Thoracic aorta (tissue), 2 donors: ENCODE results near the gene FRMPD1. TPM values are rescaled to one million over a fixed set of nuclear protein-coding genes. Genes with fewer than 3 reads are reported as not detected.

Experiments
- ATAC-seq: fragments of 150-250 bp; one replicate; pipeline ENCODE4 v1.8.0; 2017; ENCODE audit warnings: low read depth; ENCODE audit not compliant: insufficient number of reproducible peaks, low FRiP score
- DNase-seq: peaks from one replicate; pipeline ENCODE4 v3.0.0-alpha.2; 2020; ENCODE audit warnings: low spot score
- H3K27ac ChIP-seq, 2 donors: fragments of 200-600 bp; sonication (generic); 1 replicate in 1 of 2; 2 replicates in 1 of 2; pipeline ENCODE4 v1.5.1; 2016; ENCODE audit warnings: mild to moderate bottlenecking in 2 of 2, moderate library complexity in 2 of 2
- H3K27me3 ChIP-seq: fragments of 200-600 bp; sonication (generic); replicated peaks from 2 replicates; pipeline ENCODE4 v1.6.0; 2016; ENCODE audit warnings: mild to moderate bottlenecking; ENCODE audit not compliant: insufficient read depth
- H3K36me3 ChIP-seq: fragments of 200-600 bp; sonication (generic); one replicate; pipeline ENCODE4 v1.5.1; 2016
- H3K4me1 ChIP-seq, 2 donors: fragments of 200-600 bp; sonication (generic); 1 replicate in 1 of 2; 2 replicates in 1 of 2; pipeline versions ENCODE4 v1.5.1 to v1.6.0; 2016; ENCODE audit warnings: low read depth in 2 of 2, mild to moderate bottlenecking in 1 of 2; ENCODE audit not compliant: control insufficient read depth in 1 of 2
- H3K4me3 ChIP-seq: fragments of 200-600 bp; sonication (generic); 2 replicates; pipeline ENCODE4 v1.5.1; 2016; ENCODE audit warnings: mild to moderate bottlenecking
- H3K9me3 ChIP-seq: fragments of 200-600 bp; sonication (generic); 2 replicates; pipeline ENCODE4 v1.5.1; 2016
- CTCF ChIP-seq: fragments of 200-600 bp; sonication (generic); IDR thresholded peaks from one replicate; pipeline ENCODE4 v1.5.1; 2019; ENCODE audit warnings: antibody characterized with exemption
- total RNA-seq, 2 donors: library from RNA; depleted of rRNA; stranded (reverse); fragments of >200 nt; gene quantifications; one replicate each; pipeline versions ENCODE4 v1.1.0 to v1.2.3, GENCODE V29; 2016

FRMPD1 gene
- total RNA-seq, 2 donors from 2014 or later, result 0.27 TPM; not detected in 1

- Histone ChIP-seq H3K9me3 (no peaks in the 10 kb centered on the region), H3K4me3 (no peak overlapping the region), H3K27ac (no peak overlapping the region), H3K36me3 (no peaks in the 10 kb centered on the region), H3K4me1 (no peaks in the 10 kb centered on the region), H3K27me3 (no peaks in the 10 kb centered on the region)
- no peak for DNase-seq
- TF ChIP-seq CTCF, result no peak
- no peak for ATAC-seq
These were observed 18.3 kb upstream of the FRMPD1 start for GRCh38 chr9:37632479-37632878.

DNA sequence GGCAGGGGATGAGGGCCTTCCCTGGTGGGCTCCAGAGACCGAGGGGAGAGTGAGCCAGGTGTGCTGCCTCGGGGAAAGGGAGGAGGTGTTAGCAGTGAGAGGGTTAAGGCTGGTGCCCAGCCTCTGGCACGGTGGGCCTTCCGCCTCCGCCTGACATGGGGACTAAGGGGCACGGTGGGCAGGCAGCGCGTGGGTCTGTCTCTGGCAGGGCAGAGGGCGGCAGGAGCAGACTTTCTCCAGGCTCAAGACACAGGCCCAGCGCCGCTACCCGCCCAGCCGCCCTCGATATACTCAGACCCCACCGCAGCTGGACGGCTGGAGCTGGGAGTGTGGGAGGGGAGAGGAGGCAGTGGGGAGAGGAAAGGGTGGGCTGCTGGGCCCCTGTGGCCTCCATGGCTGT is 14.9 kb upstream of the FRMPD1 start:
- no peak for DNase-seq
- no peak for TF ChIP-seq CTCF
- no peak overlapping the region for H3K4me3 ChIP-seq
- no peaks in the 10 kb centered on the region for H3K27me3 ChIP-seq
- ATAC-seq, result no peak
- no peaks in the 10 kb centered on the region for H3K9me3 ChIP-seq
- no peak overlapping the region for H3K27ac ChIP-seq
- H3K4me1 ChIP-seq, result no peaks in the 10 kb centered on the region
- no peaks in the 10 kb centered on the region for H3K36me3 ChIP-seq

- Histone ChIP-seq H3K27ac (no peak overlapping the region), H3K9me3 (no peaks in the 10 kb centered on the region), H3K36me3 (no peaks in the 10 kb centered on the region), H3K27me3 (no peaks in the 10 kb centered on the region), H3K4me3 (no peak overlapping the region), H3K4me1 (no peaks in the 10 kb centered on the region)
- TF ChIP-seq CTCF, result no peak
- DNase-seq, result no peak
- ATAC-seq, result no peak
These were observed 14.0 kb upstream of the FRMPD1 start for GRCh38 chr9:37636511-37637448.

DNA sequence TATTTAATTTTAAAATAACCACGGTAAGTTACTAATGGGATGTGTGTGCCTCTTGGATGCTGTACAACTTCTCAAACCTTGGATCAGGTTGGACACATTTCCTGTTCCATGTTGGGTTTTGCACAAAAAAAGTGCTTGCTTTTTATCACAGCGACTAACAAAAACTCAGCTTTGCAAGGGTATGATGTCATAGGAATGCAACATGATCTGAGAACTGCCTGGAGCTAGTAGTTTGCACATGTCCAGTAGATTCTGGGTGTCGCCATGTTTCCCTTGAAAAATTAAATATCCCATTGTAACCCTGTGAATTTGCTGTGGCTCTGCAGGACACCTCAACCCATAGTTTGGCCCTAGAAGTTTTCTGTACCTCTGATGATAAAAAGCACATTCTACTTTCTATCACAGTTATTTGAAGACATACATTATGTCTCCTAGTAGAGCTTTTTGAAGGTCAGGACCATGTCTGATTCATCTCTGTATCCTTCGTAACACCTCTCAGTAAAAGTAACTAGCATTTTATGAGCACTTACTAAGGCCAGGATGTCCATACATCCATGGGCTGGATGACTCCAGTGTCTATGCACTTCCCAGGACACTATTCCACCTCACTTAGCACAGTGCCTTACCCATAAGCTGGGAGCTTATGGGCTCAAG is 11.5 kb upstream of the FRMPD1 start:
- ATAC-seq (no peak), DNase-seq (no peak)
- H3K36me3 ChIP-seq, result no peaks in the 10 kb centered on the region
- no peak for TF ChIP-seq CTCF
- H3K4me1 ChIP-seq, result no peaks in the 10 kb centered on the region
- H3K4me3 ChIP-seq, result no peak overlapping the region
- no peaks in the 10 kb centered on the region for H3K27me3 ChIP-seq
- no peak overlapping the region for H3K27ac ChIP-seq
- no peaks in the 10 kb centered on the region for H3K9me3 ChIP-seq

GRCh38 chr9:37639841-37640240 is 10.9 kb upstream of the FRMPD1 start:
- DNase-seq (no peak), ATAC-seq (no peak)
- no peaks in the 10 kb centered on the region for H3K9me3 ChIP-seq
- no peak overlapping the region for H3K27ac ChIP-seq
- H3K27me3 ChIP-seq, result no peaks in the 10 kb centered on the region
- no peaks in the 10 kb centered on the region for H3K4me1 ChIP-seq
- no peak for TF ChIP-seq CTCF
- H3K36me3 ChIP-seq, result no peaks in the 10 kb centered on the region
- no peak overlapping the region for H3K4me3 ChIP-seq
